MM.1S (cell line): Measurements from ENCODE around the gene GRIN2D.

Experiments
- DNase-seq: peaks from one replicate; pipeline ENCODE4 v3.0.0-alpha.2; 2015
- H2AFZ ChIP-seq: fragments of 300-600 bp; sonication (generic); 2 replicates; pipeline ENCODE4 v1.6.0; 2016; ENCODE audit warnings: antibody characterized with exemption, low read length
- H3F3A ChIP-seq: fragments of 300-600 bp; sonication (generic); 2 replicates; pipeline ENCODE4 v1.6.1; 2016; ENCODE audit warnings: mild to moderate bottlenecking, antibody characterized with exemption, low read length, moderate library complexity, mixed read lengths; ENCODE audit not compliant: insufficient read depth
- H3K27ac ChIP-seq: fragments of 300-600 bp; sonication (generic); 2 replicates; pipeline ENCODE4 v1.5.1; 2016; ENCODE audit warnings: mild to moderate bottlenecking, low read length
- H3K27me3 ChIP-seq: fragments of 300-600 bp; sonication (generic); replicated peaks from 2 replicates; pipeline ENCODE4 v1.6.0; 2016; ENCODE audit warnings: low read length; ENCODE audit not compliant: insufficient read depth
- H3K36me3 ChIP-seq: fragments of 300-600 bp; sonication (generic); replicated peaks from 2 replicates; pipeline ENCODE4 v1.6.1; 2016; ENCODE audit warnings: mild to moderate bottlenecking, low read length, mixed read lengths; ENCODE audit not compliant: insufficient read depth
- H3K4me1 ChIP-seq: fragments of 300-600 bp; sonication (generic); 2 replicates; pipeline ENCODE4 v1.6.1; 2016; ENCODE audit warnings: low read length, mixed read lengths
- H3K4me2 ChIP-seq: fragments of 300-600 bp; sonication (generic); 2 replicates; pipeline ENCODE4 v1.6.0; 2016; ENCODE audit warnings: low read depth, low read length
- H3K4me3 ChIP-seq: fragments of 300-600 bp; sonication (generic); 2 replicates; pipeline ENCODE4 v1.5.1; 2016; ENCODE audit warnings: low read length, mixed read lengths
- H3K79me2 ChIP-seq: fragments of 300-600 bp; sonication (generic); 2 replicates; pipeline ENCODE4 v1.6.1; 2016; ENCODE audit warnings: mixed run types, low read length, mixed read lengths
- H3K9ac ChIP-seq: fragments of 300-600 bp; sonication (generic); 2 replicates; pipeline ENCODE4 v1.6.1; 2016; ENCODE audit warnings: low read length, mixed read lengths
- H3K9me2 ChIP-seq: fragments of 300-600 bp; sonication (generic); replicated peaks from 2 replicates; pipeline ENCODE4 v1.6.1; 2016; ENCODE audit warnings: mild to moderate bottlenecking, low read length, mixed read lengths; ENCODE audit not compliant: insufficient read depth
- H3K9me3 ChIP-seq: fragments of 300-600 bp; sonication (generic); replicated peaks from 2 replicates; pipeline ENCODE4 v1.6.1; 2016; ENCODE audit warnings: mild to moderate bottlenecking, low read length, mixed read lengths; ENCODE audit not compliant: insufficient read depth
- H4K20me1 ChIP-seq: fragments of 300-600 bp; sonication (generic); 2 replicates; pipeline ENCODE4 v1.6.1; 2016; ENCODE audit warnings: mild to moderate bottlenecking, low read length, moderate library complexity, mixed read lengths; ENCODE audit not compliant: insufficient read depth
- EZH2 ChIP-seq: fragments of 300-600 bp; sonication (generic); optimal IDR thresholded peaks from 2 replicates; pipeline ENCODE3; 2017; ENCODE audit warnings: low read depth, mild to moderate bottlenecking, antibody characterized with exemption, low read length, mixed read lengths
- EZH2phosphoT487 ChIP-seq: fragments of 300-600 bp; sonication (generic); IDR thresholded peaks from 2 replicates; pipeline ENCODE4 v1.6.1; 2018; ENCODE audit warnings: antibody characterized with exemption, low read length
- TF ChIP-seq, protein P1 (sequence below): fragments of 300-600 bp; sonication (generic); IDR thresholded peaks from 2 replicates; pipeline ENCODE4 v1.5.1; 2016; ENCODE audit warnings: antibody characterized with exemption, low read length, mixed read lengths

GRIN2D gene

GRCh38 chr19:48400018-48400742 lies 6.7 kb downstream of the GRIN2D start:
- H3K4me1 ChIP-seq: peaks cover 17% of the 10 kb centered on the region
- H3K36me3 ChIP-seq: no peaks in the 10 kb centered on the region
- H2AFZ ChIP-seq: peak overlapping the region; percentile 25
- H3K4me3 ChIP-seq: no peak overlapping the region
- no peak overlapping the region for H3K9ac ChIP-seq
- H3K79me2 ChIP-seq: peaks cover 6% of the 10 kb centered on the region; the same call in 1 of the 2 replicates
- H3K27ac ChIP-seq: no peak overlapping the region
- peak overlapping the region; percentile 22; the same call in 1 of the 2 replicates for H3K4me2 ChIP-seq
- TF ChIP-seq EZH2phosphoT487: no peak
- TF ChIP-seq, protein P1, sequence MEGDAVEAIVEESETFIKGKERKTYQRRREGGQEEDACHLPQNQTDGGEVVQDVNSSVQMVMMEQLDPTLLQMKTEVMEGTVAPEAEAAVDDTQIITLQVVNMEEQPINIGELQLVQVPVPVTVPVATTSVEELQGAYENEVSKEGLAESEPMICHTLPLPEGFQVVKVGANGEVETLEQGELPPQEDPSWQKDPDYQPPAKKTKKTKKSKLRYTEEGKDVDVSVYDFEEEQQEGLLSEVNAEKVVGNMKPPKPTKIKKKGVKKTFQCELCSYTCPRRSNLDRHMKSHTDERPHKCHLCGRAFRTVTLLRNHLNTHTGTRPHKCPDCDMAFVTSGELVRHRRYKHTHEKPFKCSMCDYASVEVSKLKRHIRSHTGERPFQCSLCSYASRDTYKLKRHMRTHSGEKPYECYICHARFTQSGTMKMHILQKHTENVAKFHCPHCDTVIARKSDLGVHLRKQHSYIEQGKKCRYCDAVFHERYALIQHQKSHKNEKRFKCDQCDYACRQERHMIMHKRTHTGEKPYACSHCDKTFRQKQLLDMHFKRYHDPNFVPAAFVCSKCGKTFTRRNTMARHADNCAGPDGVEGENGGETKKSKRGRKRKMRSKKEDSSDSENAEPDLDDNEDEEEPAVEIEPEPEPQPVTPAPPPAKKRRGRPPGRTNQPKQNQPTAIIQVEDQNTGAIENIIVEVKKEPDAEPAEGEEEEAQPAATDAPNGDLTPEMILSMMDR: no peak
- TF ChIP-seq EZH2: no peak
- no peaks in the 10 kb centered on the region for H4K20me1 ChIP-seq
- no peaks in the 10 kb centered on the region for H3K9me2 ChIP-seq
- H3K9me3 ChIP-seq: no peaks in the 10 kb centered on the region
- H3F3A ChIP-seq: peaks cover 17% of the 10 kb centered on the region
- no peak for DNase-seq
- peaks cover 25% of the 10 kb centered on the region for H3K27me3 ChIP-seq

GRCh38 chr19:48401287-48401686 lies 7.8 kb downstream of the GRIN2D start:
- Histone ChIP-seq H3K79me2 (peaks cover 6% of the 10 kb centered on the region; the same call in 1 of the 2 replicates), H3K36me3 (no peaks in the 10 kb centered on the region), H3K4me2 (no peak overlapping the region), H3F3A (peaks cover 17% of the 10 kb centered on the region), H3K9me3 (no peaks in the 10 kb centered on the region), H3K4me3 (no peak overlapping the region), H3K4me1 (peaks cover 17% of the 10 kb centered on the region), H3K9me2 (no peaks in the 10 kb centered on the region), H2AFZ (no peak overlapping the region), H4K20me1 (no peaks in the 10 kb centered on the region), H3K9ac (no peak overlapping the region), H3K27me3 (peaks cover 25% of the 10 kb centered on the region), H3K27ac (no peak overlapping the region)
- TF ChIP-seq, protein P1: no peak
- TF ChIP-seq EZH2: no peak
- TF ChIP-seq EZH2phosphoT487: no peak
- no peak for DNase-seq

GRCh38 chr19:48403606-48404005 lies 10.1 kb downstream of the GRIN2D start:
- Histone ChIP-seq H3K9me2 (no peaks in the 10 kb centered on the region), H3K4me2 (no peak overlapping the region), H3K4me1 (peaks cover 9% of the 10 kb centered on the region), H4K20me1 (no peaks in the 10 kb centered on the region), H3F3A (peaks cover 12% of the 10 kb centered on the region), H3K4me3 (no peak overlapping the region), H3K9ac (no peak overlapping the region), H2AFZ (peak overlapping the region; percentile 62; the same call in 1 of the 2 replicates), H3K27me3 (peaks cover 32% of the 10 kb centered on the region), H3K9me3 (no peaks in the 10 kb centered on the region), H3K79me2 (no peaks in the 10 kb centered on the region), H3K36me3 (no peaks in the 10 kb centered on the region), H3K27ac (no peak overlapping the region)
- no peak for TF ChIP-seq EZH2
- TF ChIP-seq EZH2phosphoT487: no peak
- TF ChIP-seq, protein P1: no peak
- DNase-seq: peak; percentile 62
